ENCODE data around the gene MSL2. TPM values are rescaled to one million over a fixed set of nuclear protein-coding genes. Genes with fewer than 3 reads are reported as not detected.

The MSL2 gene
- total RNA-seq, 1 experiment from 2014 or later: 28.5 TPM

DNA sequence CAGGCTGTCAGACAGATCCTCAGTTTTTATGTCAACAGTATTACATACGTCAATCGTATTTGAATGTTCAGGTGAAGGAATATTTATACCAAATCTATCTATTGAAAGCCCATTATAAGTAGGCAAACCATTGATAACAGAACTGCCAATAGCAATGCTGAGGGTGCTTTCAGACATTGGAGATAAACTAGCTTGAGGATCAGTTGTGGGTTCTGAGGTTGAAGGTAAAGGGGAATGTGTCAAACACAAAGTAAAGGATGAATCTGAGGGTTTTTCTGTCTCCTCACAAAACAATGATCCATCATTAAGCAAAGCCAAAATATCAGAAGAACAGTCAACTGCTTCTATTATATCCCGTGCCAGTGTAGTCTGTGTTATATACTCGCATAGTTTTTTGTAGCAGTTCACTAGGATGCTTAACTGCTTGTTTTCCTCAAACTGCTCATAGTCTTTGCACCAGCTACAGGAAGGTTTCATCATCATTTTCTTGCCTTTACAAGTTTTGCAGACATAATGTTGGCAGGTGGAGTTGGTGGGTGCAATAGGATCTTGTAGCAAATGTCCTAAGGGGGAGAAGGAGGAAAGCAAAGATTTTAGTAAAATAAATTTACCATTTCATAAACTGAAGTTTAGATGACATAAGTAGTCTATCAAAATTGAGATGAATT, 43.8 kb downstream of the MSL2 start:
- H3K4me1 ChIP-seq: peaks cover 18% of the 10 kb centered on the region
- CTCF ChIA-PET: no interaction called here
- Mint-ChIP-seq H3K36me3 (ENCODE audit: insufficient read depth, unreplicated experiment) (peaks cover 42% of the 10 kb centered on the region), H3K4me1 (ENCODE audit: low read depth, unreplicated experiment) (peaks cover 22% of the 10 kb centered on the region), H3K27ac (ENCODE audit: unreplicated experiment) (no peak overlapping the region), H3K9me3 (ENCODE audit: unreplicated experiment) (no peaks in the 10 kb centered on the region), H3K27me3 (ENCODE audit: insufficient read depth, unreplicated experiment) (no peaks in the 10 kb centered on the region), H3K4me3 (ENCODE audit: unreplicated experiment) (no peak overlapping the region)
- no peak overlapping the region for H3K4me3 ChIP-seq (ENCODE audit: low read depth, low read length)
- POLR2A ChIA-PET: no interaction called here
- H3K36me3 ChIP-seq (ENCODE audit: control insufficient read depth, insufficient read depth, low read length): no peaks in the 10 kb centered on the region
- intact Hi-C loops (cut with micrococcal nuclease; ENCODE audit: unreplicated experiment): no loop called here
- no peaks in the 10 kb centered on the region for H3K27me3 ChIP-seq (replicated peaks; ENCODE audit: control insufficient read depth, insufficient read depth, low read length)
- no peak for DNase-seq
- TF ChIP-seq, protein P1, sequence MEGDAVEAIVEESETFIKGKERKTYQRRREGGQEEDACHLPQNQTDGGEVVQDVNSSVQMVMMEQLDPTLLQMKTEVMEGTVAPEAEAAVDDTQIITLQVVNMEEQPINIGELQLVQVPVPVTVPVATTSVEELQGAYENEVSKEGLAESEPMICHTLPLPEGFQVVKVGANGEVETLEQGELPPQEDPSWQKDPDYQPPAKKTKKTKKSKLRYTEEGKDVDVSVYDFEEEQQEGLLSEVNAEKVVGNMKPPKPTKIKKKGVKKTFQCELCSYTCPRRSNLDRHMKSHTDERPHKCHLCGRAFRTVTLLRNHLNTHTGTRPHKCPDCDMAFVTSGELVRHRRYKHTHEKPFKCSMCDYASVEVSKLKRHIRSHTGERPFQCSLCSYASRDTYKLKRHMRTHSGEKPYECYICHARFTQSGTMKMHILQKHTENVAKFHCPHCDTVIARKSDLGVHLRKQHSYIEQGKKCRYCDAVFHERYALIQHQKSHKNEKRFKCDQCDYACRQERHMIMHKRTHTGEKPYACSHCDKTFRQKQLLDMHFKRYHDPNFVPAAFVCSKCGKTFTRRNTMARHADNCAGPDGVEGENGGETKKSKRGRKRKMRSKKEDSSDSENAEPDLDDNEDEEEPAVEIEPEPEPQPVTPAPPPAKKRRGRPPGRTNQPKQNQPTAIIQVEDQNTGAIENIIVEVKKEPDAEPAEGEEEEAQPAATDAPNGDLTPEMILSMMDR (IDR thresholded peaks at IDR 0.05; ENCODE audit: insufficient read depth in 1 of 2, low read depth in 1 of 2, low read length in 1 of 2, severe bottlenecking in 1 of 2, unreplicated experiment in 1 of 2): no peak
- no peaks in the 10 kb centered on the region for H3K9me3 ChIP-seq
- BruUV-seq (replicated peaks): no TSS peak

DNA sequence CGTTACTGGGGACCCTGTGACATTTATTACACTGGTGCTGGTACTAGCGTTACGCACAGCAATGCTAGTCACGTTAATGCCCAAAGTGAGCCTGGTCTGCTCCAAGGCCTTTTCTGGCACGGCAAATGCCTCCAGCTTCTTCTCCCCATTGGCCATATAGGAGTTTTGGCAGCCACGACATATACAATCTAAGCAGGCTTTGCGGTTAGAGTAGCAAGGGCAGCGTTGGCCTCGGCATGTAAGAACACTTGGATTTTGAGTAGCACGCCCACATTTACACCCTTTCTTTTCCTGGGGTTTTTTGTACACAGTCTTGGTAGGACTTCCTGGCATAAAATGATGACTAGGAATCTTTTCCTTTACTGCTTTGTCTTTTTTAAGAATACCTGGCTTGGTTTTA, 44.9 kb downstream of the MSL2 start:
- H3K27ac Mint-ChIP-seq (ENCODE audit: unreplicated experiment): peak overlapping the region; percentile 59
- ChIA-PET CTCF (no interaction called here), POLR2A (no interaction called here)
- no peak overlapping the region for H3K4me3 ChIP-seq (ENCODE audit: low read depth, low read length)
- BruUV-seq (replicated peaks): no TSS peak
- H3K9me3 ChIP-seq: no peaks in the 10 kb centered on the region
- H3K4me1 Mint-ChIP-seq (ENCODE audit: low read depth, unreplicated experiment): peaks cover 29% of the 10 kb centered on the region
- no peak for DNase-seq
- H3K9me3 Mint-ChIP-seq (ENCODE audit: unreplicated experiment): no peaks in the 10 kb centered on the region
- no peak overlapping the region for H3K4me3 Mint-ChIP-seq (ENCODE audit: unreplicated experiment)
- no peaks in the 10 kb centered on the region for H3K36me3 ChIP-seq (ENCODE audit: control insufficient read depth, insufficient read depth, low read length)
- TF ChIP-seq, protein P1 (IDR thresholded peaks at IDR 0.05; ENCODE audit: insufficient read depth in 1 of 2, low read depth in 1 of 2, low read length in 1 of 2, severe bottlenecking in 1 of 2, unreplicated experiment in 1 of 2): no peak
- H3K27me3 Mint-ChIP-seq (ENCODE audit: insufficient read depth, unreplicated experiment): no peaks in the 10 kb centered on the region
- H3K4me1 ChIP-seq: peaks cover 22% of the 10 kb centered on the region
- peaks cover 45% of the 10 kb centered on the region for H3K36me3 Mint-ChIP-seq (ENCODE audit: insufficient read depth, unreplicated experiment)
- H3K27me3 ChIP-seq (replicated peaks; ENCODE audit: control insufficient read depth, insufficient read depth, low read length): no peaks in the 10 kb centered on the region
- intact Hi-C loops (cut with micrococcal nuclease; ENCODE audit: unreplicated experiment): no loop called here

DNA sequence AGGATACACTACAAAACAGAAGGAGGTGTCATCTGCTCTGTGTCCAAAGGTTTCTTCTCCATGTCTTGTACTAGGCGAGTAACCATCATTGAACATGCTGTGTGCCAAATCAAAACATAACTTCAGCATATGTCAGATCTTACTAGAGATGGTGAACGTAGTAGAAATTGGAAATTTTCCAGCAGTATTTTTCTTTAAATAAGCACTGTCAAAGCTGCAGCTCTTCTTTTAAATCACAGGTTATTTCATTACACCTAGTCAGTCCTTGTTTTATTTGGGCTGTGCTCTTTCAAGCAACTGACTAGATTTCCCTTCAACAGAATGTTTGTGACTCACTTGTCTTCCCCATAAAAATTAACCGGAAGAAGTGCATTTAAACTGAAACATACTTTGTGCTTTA, 46.5 kb downstream of the MSL2 start:
- H3K4me1 Mint-ChIP-seq (ENCODE audit: low read depth, unreplicated experiment): peaks cover 29% of the 10 kb centered on the region
- Histone ChIP-seq H3K36me3 (ENCODE audit: control insufficient read depth, insufficient read depth, low read length) (no peaks in the 10 kb centered on the region), H3K4me1 (peaks cover 22% of the 10 kb centered on the region), H3K27me3 (replicated peaks; ENCODE audit: control insufficient read depth, insufficient read depth, low read length) (no peaks in the 10 kb centered on the region), H3K4me3 (ENCODE audit: low read depth, low read length) (no peak overlapping the region), H3K9me3 (no peaks in the 10 kb centered on the region)
- H3K27me3 Mint-ChIP-seq (ENCODE audit: insufficient read depth, unreplicated experiment): no peaks in the 10 kb centered on the region
- POLR2A ChIA-PET: no interaction called here
- no peak overlapping the region for H3K4me3 Mint-ChIP-seq (ENCODE audit: unreplicated experiment)
- DNase-seq: no peak
- TF ChIP-seq, protein P1 (IDR thresholded peaks at IDR 0.05; ENCODE audit: insufficient read depth in 1 of 2, low read depth in 1 of 2, low read length in 1 of 2, severe bottlenecking in 1 of 2, unreplicated experiment in 1 of 2): no peak
- BruUV-seq (replicated peaks): TSS peak; percentile 11
- intact Hi-C loops (cut with micrococcal nuclease; ENCODE audit: unreplicated experiment): loop anchor here (5.0 kb wide), 1 partner anchor 103 kb away; the partner anchor contains the start of gene PCCB
- H3K36me3 Mint-ChIP-seq (ENCODE audit: insufficient read depth, unreplicated experiment): peaks cover 55% of the 10 kb centered on the region
- no peaks in the 10 kb centered on the region for H3K9me3 Mint-ChIP-seq (ENCODE audit: unreplicated experiment)
- CTCF ChIA-PET: interaction anchor here (1.0 kb wide), 1 partner anchor 101 kb away, joined by 3 read pairs; no protein-coding TSS in a partner anchor
- no peak overlapping the region for H3K27ac Mint-ChIP-seq (ENCODE audit: unreplicated experiment)

Data from Caco-2 (cell line).